Measurements from ENCODE around the gene DPH7. TPM values are rescaled to one million over a fixed set of nuclear protein-coding genes. Genes with fewer than 3 reads are reported as not detected.
"Not testable (repeated sequence)": the region's sequence is repeated elsewhere in the genome, so short reads cannot be mapped to it uniquely, and the experiment has no call there.

Gene DPH7
- 10 to 100 TPM; 21.4 to 32.4 (median 30.1) TPM for polyA plus RNA-seq

GRCh38 chr9:137578518-137579258, at the start of gene DPH7:
Gene DPH7, minus strand, starts transcription at chr9:137578925. Its CDS starts 148 bp downstream, at chr9:137578777.
- H3K4me3 Mint-ChIP-seq = peak within 1 kb of the TSS; percentile 77 to 83 (median 81)
- H3K9me3 Mint-ChIP-seq = no peaks in the 10 kb centered on the region
- no peaks in the 10 kb centered on the region for H3K27me3 Mint-ChIP-seq (ENCODE audit: low read depth in 3 of 3)
- H3K36me3 Mint-ChIP-seq = peaks cover 0 to 18% (median 0%) of the 10 kb centered on the region in 3 donors
- peak; percentile 94 for DNase-seq
- H3K4me1 Mint-ChIP-seq = peaks cover 30 to 31% of the 10 kb centered on the region in 2 donors
- H3K27ac Mint-ChIP-seq = peak within 1 kb of the TSS; percentile 37 to 83 (median 52)

DNA sequence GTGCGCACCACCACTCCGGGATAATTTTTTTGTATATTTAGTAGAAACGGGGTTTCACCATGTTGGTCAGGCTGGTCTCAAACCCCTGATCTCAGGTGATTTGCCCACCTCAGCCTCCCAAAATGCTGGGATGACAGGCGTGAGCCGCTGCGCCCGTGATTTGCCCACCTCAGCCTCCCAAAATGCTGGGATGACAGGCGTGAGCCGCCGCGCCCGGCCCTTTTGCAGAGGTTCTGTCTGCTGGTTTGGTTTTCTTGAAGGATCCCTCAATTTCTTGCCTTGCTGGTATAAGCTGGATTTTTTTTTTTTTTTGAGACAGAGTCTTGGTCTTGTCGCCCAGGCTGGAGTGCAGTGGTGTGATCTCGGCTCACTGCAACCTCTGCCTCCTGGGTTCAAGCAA, 48.7 kb upstream of the DPH7 start:
- H3K4me3 Mint-ChIP-seq = peak overlapping the region in 3 of 5 donors; percentile 36 to 96 (median 47)
- peak overlapping the region in 5 of 6 donors; percentile 94 to 99 (median 96) for H3K27ac Mint-ChIP-seq

DNA sequence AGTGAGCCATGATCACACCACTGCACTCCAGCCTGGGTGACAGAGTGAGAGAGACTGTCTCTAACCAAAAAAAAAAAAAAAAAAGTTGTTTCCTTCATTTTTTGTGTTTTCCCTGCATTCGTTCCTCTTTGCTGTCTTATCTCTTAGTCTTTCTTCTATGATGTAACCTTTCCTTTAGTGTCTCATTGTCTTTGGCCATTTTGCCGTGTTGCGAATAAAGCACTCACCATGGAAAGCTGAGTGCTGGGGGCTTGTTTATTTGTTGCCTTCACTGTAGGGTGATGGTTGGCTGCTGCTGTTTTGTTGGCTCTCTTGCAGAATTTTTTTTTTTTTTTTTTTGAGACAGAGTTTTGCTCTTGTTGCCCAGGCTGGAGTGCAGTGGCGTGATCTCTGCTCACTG, 47.7 kb upstream of the DPH7 start:
- Mint-ChIP-seq H3K4me1 (peaks cover 66 to 74% of the 10 kb centered on the region in 2 donors), H3K4me3 (peak overlapping the region; percentile 21 to 72 (median 63)), H3K9me3 (no peaks in the 10 kb centered on the region), H3K27ac (peak overlapping the region; percentile 64 to 93 (median 73)), H3K36me3 (peaks cover 0 to 3% (median 0%) of the 10 kb centered on the region in 3 donors), H3K27me3 (ENCODE audit: low read depth in 3 of 3) (peaks cover 0 to 2% (median under 1%) of the 10 kb centered on the region in 3 donors)
- no peak for DNase-seq

More for the DNA sequence above, 48.7 kb upstream of the DPH7 start:
- H3K27me3 Mint-ChIP-seq (ENCODE audit: low read depth in 3 of 3); H3K36me3 Mint-ChIP-seq; DNase-seq; H3K9me3 Mint-ChIP-seq: not testable (repeated sequence)
- peaks cover 69 to 77% of the 10 kb centered on the region in 2 donors for H3K4me1 Mint-ChIP-seq

- H3K27me3 Mint-ChIP-seq (ENCODE audit: low read depth in 3 of 3) = peaks cover 3 to 17% (median 7%) of the 10 kb centered on the region in 3 donors
- H3K27ac Mint-ChIP-seq = peak overlapping the region in 2 of 6 donors; percentile 55 to 67
- H3K4me1 Mint-ChIP-seq = peaks cover 60 to 66% of the 10 kb centered on the region in 2 donors
These were observed 43.5 kb upstream of the DPH7 start for GRCh38 chr9:137622211-137622610.

GRCh38 chr9:137621131-137621757, 42.5 kb upstream of the DPH7 start:
- peak overlapping the region; percentile 54 to 64 (median 57) for H3K4me3 Mint-ChIP-seq
- no peaks in the 10 kb centered on the region for H3K36me3 Mint-ChIP-seq
- peak in 1 of 3 donors; percentile 34 for DNase-seq
- no peaks in the 10 kb centered on the region for H3K9me3 Mint-ChIP-seq
- H3K4me1 Mint-ChIP-seq = peaks cover 55 to 62% of the 10 kb centered on the region in 2 donors
- peaks cover 3 to 17% (median 7%) of the 10 kb centered on the region in 3 donors for H3K27me3 Mint-ChIP-seq (ENCODE audit: low read depth in 3 of 3)
- H3K27ac Mint-ChIP-seq = peak overlapping the region; percentile 25 to 84 (median 62)

More at GRCh38 chr9:137622211-137622610, 43.5 kb upstream of the DPH7 start:
- not testable (repeated sequence) for H3K9me3 Mint-ChIP-seq, H3K36me3 Mint-ChIP-seq, DNase-seq
- H3K4me3 Mint-ChIP-seq = peak overlapping the region in 3 of 5 donors; percentile 12 to 43 (median 33)

DNA sequence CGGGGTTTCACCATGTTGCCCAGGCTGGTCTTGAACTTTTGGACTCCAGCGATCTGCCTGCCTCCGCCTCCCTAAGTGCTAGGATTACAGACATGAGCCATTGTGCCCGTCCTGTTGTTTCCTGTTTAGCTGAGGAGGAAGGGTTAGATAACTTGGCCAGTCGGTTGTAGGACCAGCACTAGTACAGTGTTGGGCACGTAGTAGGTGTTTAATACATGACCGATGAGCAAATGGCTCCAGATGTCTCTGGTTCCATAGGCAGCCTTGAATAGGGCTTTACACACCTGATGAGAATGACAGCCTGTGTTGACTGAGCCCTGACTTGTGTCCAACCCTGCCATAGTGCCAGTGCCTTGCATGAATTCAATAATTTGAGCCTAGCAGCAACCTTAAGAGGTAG, 41.9 kb upstream of the DPH7 start:
- Mint-ChIP-seq H3K9me3 (no peaks in the 10 kb centered on the region), H3K27me3 (ENCODE audit: low read depth in 3 of 3) (peaks cover 3 to 17% (median 7%) of the 10 kb centered on the region in 3 donors), H3K27ac (peak overlapping the region in 5 of 6 donors; percentile 38 to 84 (median 69)), H3K4me3 (peak overlapping the region; percentile 39 to 95 (median 64)), H3K36me3 (no peaks in the 10 kb centered on the region), H3K4me1 (peaks cover 54 to 58% of the 10 kb centered on the region in 2 donors)
- no peak for DNase-seq

DNA sequence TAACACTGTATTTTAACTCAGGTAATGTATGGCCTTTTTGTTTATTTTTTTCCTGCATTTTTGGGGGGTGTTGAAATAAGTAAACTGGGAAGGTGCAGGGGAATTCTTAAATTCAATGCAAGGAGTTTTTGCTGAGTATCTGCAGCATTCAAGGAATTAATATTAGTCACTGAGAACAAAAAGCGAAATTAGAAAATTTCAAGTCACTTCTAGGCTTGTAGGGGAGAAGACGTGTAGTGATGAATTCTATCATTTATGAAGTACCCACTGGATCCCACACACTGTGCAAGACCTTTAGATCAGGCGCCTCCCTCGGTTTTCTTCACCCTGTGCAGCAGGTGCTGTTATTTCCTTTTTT, 41.3 kb upstream of the DPH7 start:
- H3K36me3 Mint-ChIP-seq = no peaks in the 10 kb centered on the region
- H3K9me3 Mint-ChIP-seq = no peaks in the 10 kb centered on the region
- H3K4me3 Mint-ChIP-seq = peak overlapping the region; percentile 87 to 95 (median 91)
- DNase-seq = no peak
- H3K27me3 Mint-ChIP-seq (ENCODE audit: low read depth in 3 of 3) = peaks cover 3 to 17% (median 7%) of the 10 kb centered on the region in 3 donors
- H3K4me1 Mint-ChIP-seq = peaks cover 49 to 52% of the 10 kb centered on the region in 2 donors
- peak overlapping the region; percentile 88 to 98 (median 92) for H3K27ac Mint-ChIP-seq

DNA sequence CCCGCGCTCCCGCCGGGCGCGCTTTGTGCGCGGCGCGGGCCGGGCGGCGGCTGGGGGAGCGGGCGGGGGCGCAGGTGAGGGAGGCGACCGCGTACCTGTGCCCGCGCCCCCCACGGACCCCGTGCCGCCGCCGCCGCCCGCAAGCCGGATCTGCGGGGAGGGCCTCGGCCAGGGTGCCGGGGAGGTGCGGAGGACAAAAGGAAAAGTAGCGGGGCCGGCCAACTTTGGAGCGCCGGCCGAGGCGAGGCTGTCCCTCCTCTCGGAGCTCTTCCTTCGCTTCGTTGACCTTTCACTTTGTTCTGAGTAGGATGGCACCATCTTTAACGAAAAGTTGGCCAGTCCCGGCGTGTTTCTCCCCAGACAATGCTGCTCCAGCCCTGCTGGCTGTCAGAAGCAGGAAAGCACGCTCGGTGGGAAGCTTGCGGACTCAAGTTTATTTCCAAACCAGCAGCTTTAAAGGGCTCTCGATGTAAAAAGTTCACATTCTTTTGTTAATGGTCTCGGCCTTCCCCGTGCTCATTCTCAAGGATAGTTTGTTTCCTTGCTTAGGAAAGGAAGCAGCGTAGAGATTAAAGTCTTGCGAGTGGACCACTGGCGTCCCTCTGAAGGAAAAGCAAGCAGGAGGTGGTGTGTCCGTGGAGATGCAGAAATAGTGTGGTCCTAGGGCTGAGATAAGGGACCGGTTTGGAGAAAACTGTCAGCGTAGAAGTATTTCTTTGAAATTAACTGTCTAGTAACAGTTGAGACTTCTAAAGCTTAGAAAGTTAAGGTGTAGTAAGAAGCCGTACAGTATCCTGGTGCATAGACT, 40.7 kb upstream of the DPH7 start:
- H3K4me3 Mint-ChIP-seq = peak overlapping the region; percentile 87 to 95 (median 91)
- H3K9me3 Mint-ChIP-seq = no peaks in the 10 kb centered on the region
- no peaks in the 10 kb centered on the region for H3K36me3 Mint-ChIP-seq
- H3K4me1 Mint-ChIP-seq = peaks cover 45 to 50% of the 10 kb centered on the region in 2 donors
- peak; percentile 30 to 39 (median 36) for DNase-seq
- H3K27ac Mint-ChIP-seq = peak overlapping the region; percentile 88 to 98 (median 92)
- H3K27me3 Mint-ChIP-seq (ENCODE audit: low read depth in 3 of 3) = peaks cover 3 to 17% (median 7%) of the 10 kb centered on the region in 3 donors

DNA sequence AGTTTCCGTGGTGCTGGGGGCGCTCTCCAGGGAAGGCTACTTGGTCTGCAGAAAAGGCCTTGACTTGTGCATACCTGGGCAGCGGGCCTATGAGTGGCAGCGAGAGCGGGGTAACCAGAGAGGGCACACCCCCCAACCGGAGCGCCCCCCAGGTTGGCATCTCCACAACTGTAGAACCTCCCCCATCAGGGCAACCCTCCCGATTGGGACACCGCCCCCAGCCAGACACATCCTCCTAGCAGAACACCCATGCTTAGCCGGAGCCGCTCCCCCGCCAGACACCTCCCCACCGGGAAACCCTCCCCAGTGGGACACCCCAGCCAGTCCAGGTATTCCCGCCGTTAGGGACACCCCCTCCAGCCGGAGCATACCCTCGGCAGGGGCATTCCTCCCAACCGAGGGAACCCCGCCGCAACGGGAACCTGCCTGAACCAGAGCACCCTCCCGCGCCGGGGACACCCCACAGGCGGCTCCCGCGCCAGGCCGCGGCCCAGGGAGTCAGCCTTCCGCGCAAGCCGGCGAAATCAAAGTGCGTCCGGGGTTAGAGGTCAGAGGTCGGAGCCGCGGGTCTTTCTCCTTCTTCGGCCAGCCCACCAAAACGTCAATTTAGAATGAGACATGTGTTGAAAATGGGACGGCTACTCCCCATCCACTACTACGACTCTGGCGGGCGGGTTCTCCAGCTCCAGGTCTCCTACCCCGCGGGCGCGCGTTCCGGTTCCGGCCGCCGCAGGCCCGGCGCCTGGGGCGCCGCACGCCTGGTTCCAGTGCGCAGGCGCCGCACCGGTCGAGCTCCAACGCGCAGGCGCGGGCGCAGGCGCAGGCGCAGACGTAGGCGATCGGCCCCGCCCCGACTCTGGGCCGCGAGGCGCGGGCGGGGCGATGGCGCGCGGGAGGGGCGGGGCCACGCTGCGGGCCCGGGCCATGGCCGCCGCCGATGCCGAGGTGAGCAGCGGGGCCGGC, 39.7 kb upstream of the DPH7 start, which contains the start of gene EHMT1:
Gene EHMT1, plus strand, starts transcription at position 901 of the 963 bp plus-strand sequence. Its CDS starts 24 bp downstream, at position 925.
- DNase-seq = peak; percentile 93 to 95 (median 94)
- Mint-ChIP-seq H3K36me3 (no peaks in the 10 kb centered on the region), H3K9me3 (no peaks in the 10 kb centered on the region), H3K4me1 (peaks cover 42 to 45% of the 10 kb centered on the region in 2 donors), H3K4me3 (peak within 1 kb of the TSS; percentile 87 to 95 (median 91)), H3K27ac (peak within 1 kb of the TSS; percentile 88 to 98 (median 94)), H3K27me3 (ENCODE audit: low read depth in 3 of 3) (peaks cover 3 to 17% (median 7%) of the 10 kb centered on the region in 3 donors)

DNA sequence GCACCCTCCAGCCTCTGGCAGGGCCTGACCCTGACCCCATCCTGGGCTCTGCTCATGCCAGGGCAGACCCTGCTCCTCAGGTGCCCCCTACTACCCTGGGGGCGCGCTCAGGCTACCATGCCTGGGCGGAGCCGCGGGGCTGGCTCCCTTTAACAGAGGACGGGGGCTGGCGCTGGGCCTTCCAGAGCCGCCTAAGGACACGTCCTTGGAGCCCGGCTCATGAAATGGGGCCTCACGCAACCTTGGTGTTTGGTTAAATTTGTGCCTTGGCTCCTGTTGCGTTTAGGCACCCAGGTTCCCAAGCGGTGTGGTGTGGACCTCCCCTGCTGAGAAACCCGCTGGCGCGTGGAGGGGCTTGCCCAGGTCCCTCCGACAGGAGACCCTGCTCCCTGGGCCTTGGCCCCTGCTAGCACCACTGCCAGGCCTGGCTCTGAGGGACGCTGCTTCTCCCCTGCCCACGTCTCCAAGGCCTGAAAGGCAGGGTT, 36.7 kb upstream of the DPH7 start:
- no peak overlapping the region for H3K4me3 Mint-ChIP-seq
- H3K4me1 Mint-ChIP-seq = peaks cover 23 to 34% of the 10 kb centered on the region in 2 donors
- no peaks in the 10 kb centered on the region for H3K9me3 Mint-ChIP-seq
- H3K36me3 Mint-ChIP-seq = no peaks in the 10 kb centered on the region
- no peak for DNase-seq
- H3K27me3 Mint-ChIP-seq (ENCODE audit: low read depth in 3 of 3) = peaks cover 3 to 13% (median 9%) of the 10 kb centered on the region in 3 donors
- no peak overlapping the region for H3K27ac Mint-ChIP-seq

GRCh38 chr9:137614631-137615386, 36.1 kb upstream of the DPH7 start:
- Mint-ChIP-seq H3K4me1 (peaks cover 17 to 27% of the 10 kb centered on the region in 2 donors), H3K9me3 (no peaks in the 10 kb centered on the region), H3K27ac (no peak overlapping the region), H3K27me3 (ENCODE audit: low read depth in 3 of 3) (peaks cover 3 to 13% (median 9%) of the 10 kb centered on the region in 3 donors), H3K36me3 (no peaks in the 10 kb centered on the region), H3K4me3 (no peak overlapping the region)
- DNase-seq = no peak

All from immature natural killer cell (primary cell).